Left kidney (tissue), 8 donors: Measurements from ENCODE around the gene DNAH5. TPM values are rescaled to one million over a fixed set of nuclear protein-coding genes. Genes with fewer than 3 reads are reported as not detected.
A peak's percentile ranks its signal among the peaks of the same experiment; 100 is the strongest.
"Not testable (repeated sequence)": the region's sequence is repeated elsewhere in the genome, so short reads cannot be mapped to it uniquely, and the experiment has no call there.

Experiments
- DNase-seq: peaks from one replicate; pipeline ENCODE4 v3.0.0-alpha.2; 2013
- long read RNA-seq, 8 donors: transcript quantifications; one replicate each; lab custom pipeline, GENCODE V29; 2026
- polyA plus RNA-seq: library from polyadenylated mRNA; unstranded; fragments of 120-200 nt; gene quantifications from one replicate; pipeline ENCODE4 v1.2.1, GENCODE V29; 2013; ENCODE audit not compliant: insufficient read length

DNAH5 gene
- polyA plus RNA-seq, result 2.0 TPM
- long read RNA-seq, donor 1, result 0 reads
- long read RNA-seq, donor 2, result 0 reads
- long read RNA-seq, donor 3, result 0 reads
- long read RNA-seq, donor 4, result 0 reads
- long read RNA-seq, donor 5, result 0 reads
- long read RNA-seq, donor 6, result 0 reads
- long read RNA-seq, donor 7, result 0 reads
- long read RNA-seq, donor 8, result 0 reads

GRCh38 chr5:13944560-13945199, at the start of gene DNAH5:
Gene DNAH5 (minus strand): TSS chr5:13944688. CDS start chr5:13944438, 250 bp downstream.
- DNase-seq, result no peak

DNA sequence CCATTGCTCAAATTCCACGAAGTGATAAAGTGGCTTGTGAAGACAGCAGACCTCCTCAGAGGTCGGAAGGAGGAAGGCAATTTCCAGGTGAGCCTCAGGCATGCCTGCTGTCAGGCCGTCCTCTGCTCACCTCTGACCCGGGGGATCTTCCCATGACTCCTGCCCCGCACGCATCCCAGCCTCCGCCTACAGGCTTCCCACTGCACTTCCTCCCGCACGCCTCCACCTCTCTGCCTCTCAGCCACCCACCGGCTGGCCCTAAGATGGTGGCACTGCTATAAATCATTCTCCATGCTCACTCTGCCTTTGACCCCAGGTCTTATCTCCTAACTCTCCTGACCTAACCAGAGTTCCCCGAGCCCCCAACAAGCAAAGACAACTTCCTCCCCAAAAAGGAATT, 49.4 kb upstream of the DNAH5 start:
- no peak for DNase-seq

GRCh38 chr5:13992795-13993194, 48.3 kb upstream of the DNAH5 start:
- no peak for DNase-seq

DNA sequence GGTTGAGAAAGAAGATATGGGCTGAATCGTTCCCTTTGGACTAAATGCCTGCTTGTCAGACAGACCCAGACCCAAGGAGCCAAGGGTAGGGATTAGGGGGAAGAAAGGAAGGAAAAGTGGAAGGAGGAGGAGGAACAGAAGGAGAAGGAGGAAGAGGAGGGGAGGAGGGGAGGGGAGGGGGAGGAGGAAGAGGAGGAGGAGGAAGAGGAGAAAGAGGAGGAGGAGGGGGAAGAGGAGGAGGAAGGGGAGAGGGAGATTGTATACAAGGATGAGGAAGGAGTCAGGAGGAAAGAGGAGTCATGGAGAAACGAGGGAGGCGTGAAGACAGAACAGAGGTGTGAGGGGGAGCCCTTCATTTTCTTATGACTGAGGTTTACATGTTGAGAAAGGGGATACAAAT, 46.9 kb upstream of the DNAH5 start:
- no peak for DNase-seq

GRCh38 chr5:13990896-13991295, 46.4 kb upstream of the DNAH5 start:
- no peak for DNase-seq

GRCh38 chr5:13989832-13990231, 45.3 kb upstream of the DNAH5 start:
- DNase-seq, result no peak

DNA sequence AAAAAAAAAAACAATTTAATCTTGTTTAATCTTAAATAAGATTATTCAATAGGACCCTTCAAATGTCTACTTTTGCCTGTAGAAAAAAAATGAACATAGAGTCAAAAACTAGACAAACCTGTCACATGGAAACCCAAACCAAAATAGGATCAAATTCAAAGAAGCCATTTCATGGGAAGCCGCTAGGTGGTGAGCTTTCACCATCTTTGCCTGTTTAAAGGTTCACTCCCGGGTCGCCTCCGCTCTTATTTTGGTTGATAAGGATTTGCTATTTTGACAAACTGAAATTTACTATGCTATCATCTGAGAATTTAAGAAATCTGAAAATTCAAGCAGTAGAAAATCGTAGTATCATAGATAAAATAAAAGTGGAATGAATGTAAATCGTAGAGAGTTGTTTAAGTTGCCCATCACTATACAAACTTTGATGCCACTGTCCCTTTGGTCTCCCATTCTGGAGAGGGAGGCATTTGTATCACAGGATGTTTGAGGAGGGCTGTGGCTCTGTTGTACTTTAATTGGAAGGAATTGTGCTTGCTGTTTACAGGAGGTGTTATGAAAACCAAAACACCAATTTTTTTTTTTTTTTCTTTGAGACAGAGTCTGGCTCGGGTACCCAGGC, 43.5 kb upstream of the DNAH5 start:
- DNase-seq, result peak; percentile 53

DNA sequence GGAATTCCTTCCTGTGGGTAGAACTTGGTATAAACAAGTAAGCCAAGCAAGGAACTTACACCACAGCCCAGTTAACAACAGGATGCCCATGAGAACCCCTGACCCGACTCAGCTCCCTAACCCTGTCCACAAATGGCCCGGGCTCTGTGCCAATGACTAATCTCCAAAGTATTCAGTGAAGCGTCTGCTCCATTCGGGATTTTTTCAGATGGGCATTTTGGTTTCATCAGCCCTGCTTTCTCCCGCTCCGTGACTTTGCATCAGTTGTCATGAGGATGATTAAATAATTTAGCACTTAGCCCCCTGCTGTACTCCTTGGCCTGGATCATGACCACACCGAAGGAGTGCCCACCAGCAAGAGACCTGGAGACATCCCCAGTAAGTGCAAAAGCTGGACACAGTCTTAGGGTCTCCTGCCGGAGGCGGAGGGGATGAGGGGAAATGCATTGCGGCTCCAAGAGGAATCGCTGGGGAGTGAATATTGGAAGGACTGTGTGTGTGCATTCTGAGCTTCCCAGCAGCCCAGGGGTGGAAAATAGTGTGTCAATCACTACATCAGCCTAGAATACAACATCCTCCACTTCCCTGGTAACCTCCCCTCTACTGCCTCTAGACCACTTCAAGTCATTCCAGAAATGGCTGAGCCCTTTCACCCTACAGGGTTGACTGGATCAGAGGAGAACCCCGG, 41.4 kb upstream of the DNAH5 start:
- DNase-seq, result no peak

- not testable (repeated sequence) for DNase-seq
These were observed 40.4 kb upstream of the DNAH5 start for GRCh38 chr5:13984888-13985287.

- peak; percentile 26 for DNase-seq
These were observed 32.7 kb upstream of the DNAH5 start for GRCh38 chr5:13976867-13977830.

- DNase-seq, result no peak
These were observed 31.7 kb upstream of the DNAH5 start for GRCh38 chr5:13976223-13976622.

GRCh38 chr5:13975246-13975645, 30.8 kb upstream of the DNAH5 start:
- DNase-seq, result no peak

GRCh38 chr5:13973724-13974123, 29.2 kb upstream of the DNAH5 start:
- DNase-seq, result no peak

- DNase-seq, result no peak
These were observed 27.5 kb upstream of the DNAH5 start for GRCh38 chr5:13972029-13972428.

- DNase-seq, result peak; percentile 56
These were observed 12.7 kb upstream of the DNAH5 start for GRCh38 chr5:13957032-13957645.

- DNase-seq, result no peak
These were observed 12.0 kb upstream of the DNAH5 start for GRCh38 chr5:13956471-13956870.

- DNase-seq, result no peak
These were observed 11.4 kb upstream of the DNAH5 start for GRCh38 chr5:13955896-13956295.

GRCh38 chr5:13946111-13946510, 1.6 kb upstream of the DNAH5 start:
- DNase-seq, result no peak

- DNase-seq, result no peak
These were observed 783 bp upstream of the DNAH5 start for GRCh38 chr5:13945271-13945670.

- DNase-seq, result no peak
These were observed 812 bp downstream of the DNAH5 start for GRCh38 chr5:13943676-13944075.

DNA sequence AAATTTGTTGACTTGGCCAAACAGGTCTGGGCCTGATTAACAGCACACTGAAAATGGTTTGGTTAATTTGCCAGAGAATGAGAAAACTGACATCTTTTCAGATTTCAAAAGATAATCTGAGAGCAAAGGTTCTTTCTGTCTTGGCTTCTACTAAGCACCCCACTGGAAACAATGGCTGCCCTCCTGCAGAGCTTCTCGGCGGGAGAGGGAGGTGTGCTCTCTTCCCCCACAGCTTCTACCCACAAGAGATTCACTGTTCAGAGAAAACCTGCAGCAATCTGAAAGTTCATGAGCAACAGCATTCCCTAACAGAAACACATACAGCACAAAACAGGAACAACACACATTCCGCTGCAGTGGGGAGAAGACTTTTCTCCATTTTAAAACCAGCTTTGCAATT, 3.0 kb downstream of the DNAH5 start:
- DNase-seq, result no peak

GRCh38 chr5:13939638-13940037, 4.8 kb downstream of the DNAH5 start:
- DNase-seq, result no peak
